Transverse colon (tissue), 4 donors: Measurements from ENCODE around the gene ANKFN1. TPM values are rescaled to one million over a fixed set of nuclear protein-coding genes. Genes with fewer than 3 reads are reported as not detected.

ENCODE experiments used
- DNase-seq: peaks from one replicate; pipeline ENCODE4 v3.0.0-alpha.2; 2019
- H3K27ac ChIP-seq, 4 donors: fragments of 200-600 bp; sonication (generic); 2 replicates each; pipeline ENCODE4 v1.5.1; 2016 to 2018; ENCODE audit warnings: inconsistent platforms in 4 of 4
- H3K27me3 ChIP-seq: fragments of 200-600 bp; sonication (generic); 2 replicates; pipeline ENCODE4 v1.5.1; 2017; ENCODE audit warnings: inconsistent platforms
- H3K36me3 ChIP-seq, 4 donors: fragments of 200-600 bp; sonication (generic); 2 replicates each; pipeline ENCODE4 v1.5.1; 2017 to 2019; ENCODE audit warnings: inconsistent platforms in 4 of 4
- H3K4me1 ChIP-seq, 4 donors: fragments of 200-600 bp; sonication (generic); 2 replicates each; pipeline ENCODE4 v1.5.1; 2017 to 2020; ENCODE audit warnings: inconsistent platforms in 4 of 4
- H3K4me3 ChIP-seq, 4 donors: fragments of 200-600 bp; sonication (generic); 1 replicate in 1 of 4; 2 replicates in 3 of 4; pipeline versions ENCODE4 v1.5.1 to v1.6.1; 2017 to 2019; ENCODE audit warnings: inconsistent platforms in 4 of 4
- H3K9me3 ChIP-seq, 2 donors: fragments of 200-600 bp; sonication (generic); 2 replicates each; pipeline ENCODE4 v1.5.1; 2017 to 2019; ENCODE audit warnings: inconsistent platforms in 2 of 2
- EP300 ChIP-seq: sonication (generic); formaldehyde crosslinking; IDR thresholded peaks from one replicate; pipeline ENCODE4 v1.6.1; 2017; ENCODE audit warnings: antibody characterized with exemption, low read depth
- POLR2A ChIP-seq: fragments of 450-650 bp; IDR thresholded peaks from one replicate; pipeline ENCODE4 v1.6.1; 2016; ENCODE audit warnings: antibody characterized with exemption, mild to moderate bottlenecking, moderate library complexity
- POLR2AphosphoS5 ChIP-seq, 3 donors: sonication (generic); formaldehyde crosslinking; IDR thresholded peaks; one replicate each; pipeline ENCODE4 v1.6.1; 2016; ENCODE audit warnings: antibody characterized with exemption in 3 of 3
- WGBS, 2 donors: methylation state at CpG; one replicate each; pipeline ENCODE4 v1.1.5; 2018; ENCODE audit warnings: low coverage in 1 of 2; 5-methylcytosine and 5-hydroxymethylcytosine counted together
- in situ Hi-C, 4 donors: fragments of 200-750 bp; cut with MboI; loops; one replicate each; pipeline versions ENCODE4 v1.15.0 to v1.15.1; 2017; ENCODE audit warnings: low sequenced_read_pairs in 3 of 4, low pct_ligation_motif_present in 1 of 4, low pct_unique_long_range_greater_than_20kb in 1 of 4
- intact Hi-C: fragments of 100-400 bp; cut with DNase I; formaldehyde crosslinking; loops from one replicate; pipeline ENCODE4 v1.15.1; 2023; ENCODE audit warnings: low total_unique reads
- total RNA-seq, 4 donors: library from RNA; depleted of rRNA; stranded (reverse); fragments of >200 nt; gene quantifications; one replicate each; pipeline ENCODE4 v1.1.0, GENCODE V29; 2016
- TF ChIP-seq, protein P1 (sequence below), 5 experiments: fragments of 200-600 bp in 3 of 5; fragments of 450-650 bp in 2 of 5; sonication (generic) in 3 of 5; IDR thresholded peaks; 1 replicate in 2 of 5; 2 replicates in 3 of 5; pipeline ENCODE4 v1.5.1; 2016 to 2017; ENCODE audit warnings: antibody characterized with exemption in 5 of 5, inconsistent platforms in 3 of 5, mild to moderate bottlenecking in 2 of 5, moderate library complexity in 1 of 5

The ANKFN1 gene
- total RNA-seq, 4 donors from 2014 or later = 1.2 TPM; not detected in 3

DNA sequence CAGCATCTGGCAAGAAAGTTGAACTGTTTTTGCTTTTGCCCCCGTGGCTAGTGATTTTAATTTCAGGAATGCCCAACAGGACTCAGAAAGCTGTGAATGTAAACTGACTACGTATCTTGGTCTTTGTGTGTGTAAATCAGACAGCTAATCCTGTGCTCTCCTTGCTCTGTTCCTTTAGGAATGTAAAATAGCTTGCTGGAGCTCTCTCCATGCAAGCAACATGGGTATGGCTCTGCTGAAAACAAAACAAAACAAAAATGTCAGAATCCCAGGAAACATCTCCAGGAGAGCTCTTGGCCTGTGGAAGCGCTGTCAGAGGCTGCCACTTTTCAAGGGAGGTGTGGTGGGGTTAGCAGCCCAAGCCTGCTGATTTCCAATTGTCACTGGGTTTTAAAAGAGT, 278.5 kb downstream of the ANKFN1 start:
- in situ Hi-C loops = no loop called here
- WGBS, 2 donors = 41 to 55% methylated on average over 3 of the region's 3 CpGs

DNA sequence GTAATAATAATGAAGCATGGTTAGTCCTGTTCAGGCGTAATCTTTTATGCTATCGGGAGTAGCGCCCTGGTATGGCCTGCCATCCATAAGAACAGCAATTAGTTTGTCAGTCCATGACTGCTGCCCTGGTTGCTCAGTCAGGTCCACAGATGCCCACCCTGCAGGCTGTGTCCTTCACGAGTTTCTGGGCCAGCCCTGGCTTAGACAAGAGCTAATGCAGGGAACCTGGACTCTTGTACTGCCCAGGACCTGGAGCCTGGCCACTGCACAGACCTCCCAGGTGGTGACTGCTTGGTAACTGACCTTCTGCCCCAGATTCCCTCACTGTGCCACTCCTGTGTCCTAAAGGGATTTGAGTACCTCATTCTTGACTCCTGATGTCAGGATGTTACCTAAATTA, 279.2 kb downstream of the ANKFN1 start:
- H3K27me3 ChIP-seq = no peaks in the 10 kb centered on the region
- intact Hi-C loops (no loop called here), in situ Hi-C loops (no loop called here)
- H3K9me3 ChIP-seq = no peaks in the 10 kb centered on the region
- no peak for TF ChIP-seq POLR2AphosphoS5 (IDR thresholded peaks at IDR 0.05)
- TF ChIP-seq, protein P1, sequence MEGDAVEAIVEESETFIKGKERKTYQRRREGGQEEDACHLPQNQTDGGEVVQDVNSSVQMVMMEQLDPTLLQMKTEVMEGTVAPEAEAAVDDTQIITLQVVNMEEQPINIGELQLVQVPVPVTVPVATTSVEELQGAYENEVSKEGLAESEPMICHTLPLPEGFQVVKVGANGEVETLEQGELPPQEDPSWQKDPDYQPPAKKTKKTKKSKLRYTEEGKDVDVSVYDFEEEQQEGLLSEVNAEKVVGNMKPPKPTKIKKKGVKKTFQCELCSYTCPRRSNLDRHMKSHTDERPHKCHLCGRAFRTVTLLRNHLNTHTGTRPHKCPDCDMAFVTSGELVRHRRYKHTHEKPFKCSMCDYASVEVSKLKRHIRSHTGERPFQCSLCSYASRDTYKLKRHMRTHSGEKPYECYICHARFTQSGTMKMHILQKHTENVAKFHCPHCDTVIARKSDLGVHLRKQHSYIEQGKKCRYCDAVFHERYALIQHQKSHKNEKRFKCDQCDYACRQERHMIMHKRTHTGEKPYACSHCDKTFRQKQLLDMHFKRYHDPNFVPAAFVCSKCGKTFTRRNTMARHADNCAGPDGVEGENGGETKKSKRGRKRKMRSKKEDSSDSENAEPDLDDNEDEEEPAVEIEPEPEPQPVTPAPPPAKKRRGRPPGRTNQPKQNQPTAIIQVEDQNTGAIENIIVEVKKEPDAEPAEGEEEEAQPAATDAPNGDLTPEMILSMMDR (IDR thresholded peaks at IDR 0.05) = no peak
- DNase-seq = no peak
- 76 to 100% methylated on average over 1 to 4 of the region's 4 CpGs for WGBS, 2 donors
- no peaks in the 10 kb centered on the region for H3K36me3 ChIP-seq
- no peak overlapping the region for H3K27ac ChIP-seq
- no peak overlapping the region for H3K4me3 ChIP-seq
- H3K4me1 ChIP-seq = no peaks in the 10 kb centered on the region

More for the DNA sequence above, 278.5 kb downstream of the ANKFN1 start:
- Histone ChIP-seq H3K4me3 (no peak overlapping the region), H3K27me3 (no peaks in the 10 kb centered on the region), H3K4me1 (no peaks in the 10 kb centered on the region), H3K36me3 (no peaks in the 10 kb centered on the region), H3K27ac (no peak overlapping the region), H3K9me3 (no peaks in the 10 kb centered on the region)
- intact Hi-C loops = no loop called here
- TF ChIP-seq POLR2AphosphoS5 (IDR thresholded peaks at IDR 0.05) (no peak), EP300 (no peak), POLR2A (no peak)
- TF ChIP-seq, protein P1 (IDR thresholded peaks at IDR 0.05) = no peak
- no peak for DNase-seq

DNA sequence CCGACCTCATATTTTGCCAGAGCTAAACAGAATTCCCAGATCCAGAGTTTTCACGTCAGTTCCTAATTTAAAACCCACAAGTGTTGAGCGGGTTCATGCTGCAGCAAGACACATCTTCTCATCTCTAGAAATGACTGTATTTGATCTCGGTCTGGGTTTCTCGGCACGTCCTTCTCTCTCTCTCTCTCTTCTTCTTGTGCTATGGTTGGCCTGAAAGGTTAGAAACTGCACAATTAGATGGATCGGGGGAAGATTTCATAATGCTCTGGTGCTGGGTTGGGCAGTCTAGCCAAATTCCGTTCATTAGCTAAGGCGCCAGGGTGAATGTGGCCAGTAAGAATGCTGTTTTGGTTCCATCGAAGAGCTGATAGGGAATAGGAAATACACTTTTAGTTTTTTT, 281.3 kb downstream of the ANKFN1 start:
- no peak for DNase-seq
- no peak overlapping the region for H3K27ac ChIP-seq
- WGBS, 2 donors = 64 to 74% methylated on average over 9 to 10 of the region's 10 CpGs
- in situ Hi-C loops = no loop called here
- H3K36me3 ChIP-seq = no peaks in the 10 kb centered on the region
- no peaks in the 10 kb centered on the region for H3K9me3 ChIP-seq
- intact Hi-C loops = no loop called here
- no peaks in the 10 kb centered on the region for H3K27me3 ChIP-seq
- H3K4me3 ChIP-seq = no peak overlapping the region
- TF ChIP-seq POLR2A = no peak
- TF ChIP-seq POLR2AphosphoS5 (IDR thresholded peaks at IDR 0.05) = no peak
- no peaks in the 10 kb centered on the region for H3K4me1 ChIP-seq

DNA sequence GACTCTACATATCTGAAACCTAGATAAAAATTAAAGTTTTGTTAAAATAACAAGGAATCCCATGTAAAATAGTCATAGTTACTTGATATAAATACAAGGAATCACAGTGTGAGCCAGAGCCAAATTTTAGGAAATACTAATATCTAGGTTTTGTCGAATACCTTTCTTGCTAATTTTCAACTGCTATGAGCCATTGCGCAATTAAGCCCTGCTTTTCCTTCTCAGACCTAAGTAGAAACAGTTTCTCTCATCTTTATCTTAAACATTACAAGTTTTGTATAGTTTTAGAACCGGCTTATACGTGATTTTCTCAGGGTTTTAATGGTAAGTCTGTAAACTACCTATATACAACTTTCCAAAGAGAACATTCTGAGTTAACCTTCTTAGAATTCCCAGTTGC, 282.9 kb downstream of the ANKFN1 start:
- Histone ChIP-seq H3K27me3 (no peaks in the 10 kb centered on the region), H3K9me3 (no peaks in the 10 kb centered on the region), H3K4me1 (no peaks in the 10 kb centered on the region), H3K36me3 (no peaks in the 10 kb centered on the region), H3K27ac (no peak overlapping the region), H3K4me3 (no peak overlapping the region)
- intact Hi-C loops (no loop called here), in situ Hi-C loops (no loop called here)
- TF ChIP-seq EP300 (no peak), POLR2A (no peak), POLR2AphosphoS5 (IDR thresholded peaks at IDR 0.05) (no peak)
- TF ChIP-seq, protein P1 (IDR thresholded peaks at IDR 0.05) = no peak
- no peak for DNase-seq
- WGBS, 2 donors = 88 to 92% methylated on average over 4 of the region's 4 CpGs

DNA sequence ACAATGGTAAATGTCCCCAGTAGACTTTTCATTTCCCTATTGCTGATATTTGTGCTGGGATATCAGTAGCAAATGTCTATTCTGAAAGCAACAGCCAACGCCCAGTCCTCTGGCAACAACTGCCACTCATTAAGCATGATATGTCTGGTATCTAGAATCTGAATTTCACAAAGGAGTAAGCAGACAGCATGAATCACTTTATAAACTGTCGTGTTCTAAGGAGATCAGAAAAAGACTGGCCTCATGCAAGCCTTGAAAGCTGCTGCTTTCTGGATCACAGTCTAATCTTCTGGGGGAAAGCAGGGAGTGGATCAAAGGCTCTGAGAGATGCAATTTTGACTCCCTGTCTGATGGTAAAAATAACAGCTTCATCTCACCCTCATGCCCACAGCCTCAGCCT, 287.1 kb downstream of the ANKFN1 start:
- Histone ChIP-seq H3K27ac (no peak overlapping the region), H3K4me3 (no peak overlapping the region), H3K4me1 (no peaks in the 10 kb centered on the region), H3K36me3 (no peaks in the 10 kb centered on the region), H3K9me3 (no peaks in the 10 kb centered on the region), H3K27me3 (no peaks in the 10 kb centered on the region)
- in situ Hi-C loops (no loop called here), intact Hi-C loops (no loop called here)
- 15 to 36% methylated on average over 2 of the region's 2 CpGs for WGBS, 2 donors
- no peak for TF ChIP-seq EP300
- no peak for DNase-seq
